ENCODE measurements around the gene THSD7B.

THSD7B gene

DNA sequence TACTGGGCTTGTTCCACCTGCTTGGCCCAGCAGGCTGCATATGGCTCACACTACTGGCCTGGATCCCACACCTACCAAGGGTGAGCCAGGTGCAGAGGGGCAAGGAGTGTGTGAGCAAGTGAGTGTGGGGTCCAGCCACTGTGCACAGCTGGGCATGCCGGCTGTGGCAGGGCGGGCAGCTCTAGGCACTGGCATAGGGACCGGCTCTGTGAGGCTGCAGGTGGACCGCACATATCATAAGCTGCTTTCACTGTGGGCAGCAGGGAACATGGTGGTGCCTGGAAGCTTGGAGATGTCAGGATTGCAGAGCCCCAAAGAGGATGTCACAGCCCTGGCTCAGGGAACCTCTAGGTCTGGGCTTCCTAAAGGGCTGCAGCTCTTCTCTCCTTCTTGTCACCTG, 154.3 kb downstream of the THSD7B start:
- TF ChIP-seq, protein P1, sequence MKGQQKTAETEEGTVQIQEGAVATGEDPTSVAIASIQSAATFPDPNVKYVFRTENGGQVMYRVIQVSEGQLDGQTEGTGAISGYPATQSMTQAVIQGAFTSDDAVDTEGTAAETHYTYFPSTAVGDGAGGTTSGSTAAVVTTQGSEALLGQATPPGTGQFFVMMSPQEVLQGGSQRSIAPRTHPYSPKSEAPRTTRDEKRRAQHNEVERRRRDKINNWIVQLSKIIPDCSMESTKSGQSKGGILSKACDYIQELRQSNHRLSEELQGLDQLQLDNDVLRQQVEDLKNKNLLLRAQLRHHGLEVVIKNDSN (IDR thresholded peaks at IDR 0.05) = no peak
- TF ChIP-seq, protein P2, sequence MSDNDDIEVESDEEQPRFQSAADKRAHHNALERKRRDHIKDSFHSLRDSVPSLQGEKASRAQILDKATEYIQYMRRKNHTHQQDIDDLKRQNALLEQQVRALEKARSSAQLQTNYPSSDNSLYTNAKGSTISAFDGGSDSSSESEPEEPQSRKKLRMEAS (IDR thresholded peaks at IDR 0.05) = no peak
- TF ChIP-seq TEAD4 (IDR thresholded peaks at IDR 0.05) (no peak), FOXM1 (IDR thresholded peaks at IDR 0.05; ENCODE audit: borderline replicate concordance, low read depth) (no peak), ZBTB7A (IDR thresholded peaks at IDR 0.05; ENCODE audit: low read depth) (no peak), CEBPB (IDR thresholded peaks at IDR 0.05) (no peak), EP300 (IDR thresholded peaks at IDR 0.05; ENCODE audit: borderline replicate concordance) (no peak), CREB1 (IDR thresholded peaks at IDR 0.05; ENCODE audit: low read depth) (no peak), NFIC (IDR thresholded peaks at IDR 0.05) (no peak), EGR1 (IDR thresholded peaks at IDR 0.05) (no peak), RAD21 (IDR thresholded peaks at IDR 0.05; ENCODE audit: low read depth) (no peak), TAF1 (IDR thresholded peaks at IDR 0.05; ENCODE audit: low read depth) (no peak), YY1 (IDR thresholded peaks at IDR 0.05; ENCODE audit: low read depth) (no peak), TCF12 (IDR thresholded peaks at IDR 0.05; ENCODE audit: low read depth) (no peak)
- TF ChIP-seq, protein P3, sequence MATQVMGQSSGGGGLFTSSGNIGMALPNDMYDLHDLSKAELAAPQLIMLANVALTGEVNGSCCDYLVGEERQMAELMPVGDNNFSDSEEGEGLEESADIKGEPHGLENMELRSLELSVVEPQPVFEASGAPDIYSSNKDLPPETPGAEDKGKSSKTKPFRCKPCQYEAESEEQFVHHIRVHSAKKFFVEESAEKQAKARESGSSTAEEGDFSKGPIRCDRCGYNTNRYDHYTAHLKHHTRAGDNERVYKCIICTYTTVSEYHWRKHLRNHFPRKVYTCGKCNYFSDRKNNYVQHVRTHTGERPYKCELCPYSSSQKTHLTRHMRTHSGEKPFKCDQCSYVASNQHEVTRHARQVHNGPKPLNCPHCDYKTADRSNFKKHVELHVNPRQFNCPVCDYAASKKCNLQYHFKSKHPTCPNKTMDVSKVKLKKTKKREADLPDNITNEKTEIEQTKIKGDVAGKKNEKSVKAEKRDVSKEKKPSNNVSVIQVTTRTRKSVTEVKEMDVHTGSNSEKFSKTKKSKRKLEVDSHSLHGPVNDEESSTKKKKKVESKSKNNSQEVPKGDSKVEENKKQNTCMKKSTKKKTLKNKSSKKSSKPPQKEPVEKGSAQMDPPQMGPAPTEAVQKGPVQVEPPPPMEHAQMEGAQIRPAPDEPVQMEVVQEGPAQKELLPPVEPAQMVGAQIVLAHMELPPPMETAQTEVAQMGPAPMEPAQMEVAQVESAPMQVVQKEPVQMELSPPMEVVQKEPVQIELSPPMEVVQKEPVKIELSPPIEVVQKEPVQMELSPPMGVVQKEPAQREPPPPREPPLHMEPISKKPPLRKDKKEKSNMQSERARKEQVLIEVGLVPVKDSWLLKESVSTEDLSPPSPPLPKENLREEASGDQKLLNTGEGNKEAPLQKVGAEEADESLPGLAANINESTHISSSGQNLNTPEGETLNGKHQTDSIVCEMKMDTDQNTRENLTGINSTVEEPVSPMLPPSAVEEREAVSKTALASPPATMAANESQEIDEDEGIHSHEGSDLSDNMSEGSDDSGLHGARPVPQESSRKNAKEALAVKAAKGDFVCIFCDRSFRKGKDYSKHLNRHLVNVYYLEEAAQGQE (IDR thresholded peaks at IDR 0.05; ENCODE audit: low read depth) = no peak

DNA sequence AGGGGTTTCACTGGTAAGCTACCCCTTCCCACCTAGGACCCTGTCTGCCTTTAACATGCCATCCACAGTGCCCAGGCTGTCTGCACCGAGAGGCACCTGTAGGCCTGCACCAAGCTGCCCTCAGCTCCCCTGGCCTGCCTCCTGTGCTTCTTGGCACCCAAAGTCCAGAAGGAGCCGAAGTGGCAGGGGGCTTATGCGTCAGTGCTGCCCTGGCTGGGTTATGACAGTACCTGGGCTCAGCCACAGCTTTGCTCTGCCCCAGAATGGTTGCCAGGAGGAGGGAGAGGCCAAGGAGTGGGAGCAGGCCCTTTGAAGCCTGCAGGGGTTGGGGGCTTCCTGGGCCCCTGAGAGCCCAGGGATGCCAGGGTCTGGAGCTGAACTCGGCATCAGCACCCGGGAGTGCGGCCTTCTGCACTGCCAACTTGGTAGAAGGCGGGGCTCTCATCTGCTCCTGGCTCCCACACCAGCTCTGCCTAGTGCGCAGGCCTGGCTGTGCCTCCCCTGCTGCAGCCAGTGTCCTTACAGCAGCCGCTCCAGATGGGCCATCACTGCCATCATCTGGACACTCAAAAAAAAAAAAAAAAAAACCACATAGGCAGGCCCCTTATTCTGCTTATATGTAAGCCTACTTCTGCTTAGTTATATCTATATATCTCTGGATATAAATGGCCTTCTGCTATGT, 155.4 kb downstream of the THSD7B start:
- no peak for TF ChIP-seq TAF1 (IDR thresholded peaks at IDR 0.05; ENCODE audit: low read depth)
- no peak for TF ChIP-seq TCF12 (IDR thresholded peaks at IDR 0.05; ENCODE audit: low read depth)
- no peak for TF ChIP-seq NFIC (IDR thresholded peaks at IDR 0.05)
- TF ChIP-seq RAD21 (IDR thresholded peaks at IDR 0.05; ENCODE audit: low read depth) = no peak
- no peak for TF ChIP-seq YY1 (IDR thresholded peaks at IDR 0.05; ENCODE audit: low read depth)
- TF ChIP-seq, protein P2 (IDR thresholded peaks at IDR 0.05) = no peak
- no peak for TF ChIP-seq FOXM1 (IDR thresholded peaks at IDR 0.05; ENCODE audit: borderline replicate concordance, low read depth)
- TF ChIP-seq, protein P1 (IDR thresholded peaks at IDR 0.05) = no peak
- no peak for TF ChIP-seq TEAD4 (IDR thresholded peaks at IDR 0.05)
- TF ChIP-seq ZBTB7A (IDR thresholded peaks at IDR 0.05; ENCODE audit: low read depth) = no peak
- TF ChIP-seq, protein P3 (IDR thresholded peaks at IDR 0.05; ENCODE audit: low read depth) = no peak
- TF ChIP-seq EGR1 (IDR thresholded peaks at IDR 0.05) = no peak
- no peak for TF ChIP-seq CEBPB (IDR thresholded peaks at IDR 0.05)

DNA sequence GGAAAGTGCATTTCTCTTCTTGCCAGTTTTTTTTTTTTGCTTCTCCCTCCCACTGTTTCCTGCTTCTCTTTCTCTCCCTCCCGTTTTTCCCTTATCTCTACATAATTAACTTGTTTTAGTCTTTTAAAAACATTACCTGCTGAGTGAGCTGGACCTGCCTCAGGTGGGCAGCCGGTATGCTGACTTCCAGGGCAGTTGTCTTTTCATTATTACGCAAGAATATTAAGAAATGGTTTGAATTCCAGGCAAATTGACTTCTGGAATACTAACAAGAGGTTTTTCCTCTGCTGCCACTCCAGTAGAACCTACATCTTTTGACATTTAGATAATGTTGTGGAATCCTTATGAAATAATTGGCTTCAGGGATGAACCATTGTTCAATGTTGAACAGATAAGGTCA, 161.8 kb downstream of the THSD7B start:
- no peak for TF ChIP-seq EGR1 (IDR thresholded peaks at IDR 0.05)

DNA sequence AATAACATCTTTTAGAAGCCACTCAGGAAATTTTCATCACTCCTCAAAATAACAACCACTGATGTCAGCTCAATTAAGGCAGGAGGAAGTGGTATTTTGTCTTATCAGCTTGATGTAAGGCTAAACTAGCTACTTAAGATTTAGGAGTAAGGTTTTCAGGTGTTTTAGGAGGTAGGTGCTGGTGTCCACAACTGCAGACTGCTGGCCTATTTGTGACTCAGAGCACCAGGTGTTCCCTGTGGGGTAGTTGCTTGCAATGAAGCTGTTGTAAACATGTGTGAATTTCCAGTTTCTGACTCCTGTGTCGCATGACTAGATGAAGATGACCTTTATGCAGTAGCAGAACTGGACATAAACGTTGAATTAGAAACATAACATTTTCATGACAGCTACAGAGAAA, 164.2 kb downstream of the THSD7B start:
- TF ChIP-seq RAD21 (IDR thresholded peaks at IDR 0.05; ENCODE audit: low read depth) (no peak), FOXM1 (IDR thresholded peaks at IDR 0.05; ENCODE audit: borderline replicate concordance, low read depth) (no peak), TAF1 (IDR thresholded peaks at IDR 0.05; ENCODE audit: low read depth) (no peak), CREB1 (IDR thresholded peaks at IDR 0.05; ENCODE audit: low read depth) (no peak), CEBPB (IDR thresholded peaks at IDR 0.05) (no peak), EP300 (IDR thresholded peaks at IDR 0.05; ENCODE audit: borderline replicate concordance) (no peak), TEAD4 (IDR thresholded peaks at IDR 0.05) (no peak), ZBTB7A (IDR thresholded peaks at IDR 0.05; ENCODE audit: low read depth) (no peak), TCF12 (IDR thresholded peaks at IDR 0.05; ENCODE audit: low read depth) (no peak), YY1 (IDR thresholded peaks at IDR 0.05; ENCODE audit: low read depth) (no peak), NFIC (IDR thresholded peaks at IDR 0.05) (no peak)
- TF ChIP-seq, protein P2 (IDR thresholded peaks at IDR 0.05) = no peak
- TF ChIP-seq, protein P1 (IDR thresholded peaks at IDR 0.05) = no peak

DNA sequence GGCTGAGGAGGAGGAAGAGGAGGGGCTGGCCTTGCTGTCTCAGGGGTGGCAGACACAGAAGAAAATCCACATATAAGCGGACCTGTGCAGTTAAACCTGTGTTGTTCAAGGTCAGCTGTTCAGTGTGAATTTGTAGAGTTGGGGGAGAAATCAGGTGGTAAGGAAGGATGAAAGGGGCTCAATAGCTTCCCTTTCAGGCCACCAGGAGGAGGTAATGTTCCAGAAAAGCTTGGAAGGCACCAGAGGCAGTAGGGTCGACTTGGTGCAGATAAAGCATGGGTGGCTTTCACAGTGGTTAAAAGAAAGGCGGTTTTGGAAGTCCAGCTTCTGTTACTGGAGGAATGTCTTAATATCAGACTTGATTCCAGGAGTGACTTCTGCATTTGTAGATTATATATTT, 167.4 kb downstream of the THSD7B start:
- TF ChIP-seq YY1 (IDR thresholded peaks at IDR 0.05; ENCODE audit: low read depth) (no peak), RAD21 (IDR thresholded peaks at IDR 0.05; ENCODE audit: low read depth) (peak; percentile 66), EP300 (IDR thresholded peaks at IDR 0.05; ENCODE audit: borderline replicate concordance) (no peak)
